GM12891 (cell line): ENCODE measurements around the gene CREB5.

ENCODE experiments used
- POLR2A ChIP-seq: IDR thresholded peaks from 2 replicates; pipeline ENCODE4 v1.6.1; 2011; ENCODE audit warnings: low read depth, low read length, control low read depth
- POLR2AphosphoS5 ChIP-seq: IDR thresholded peaks from 2 replicates; pipeline ENCODE4 v1.6.1; 2011; ENCODE audit warnings: low read depth, low read length, control low read depth
- SPI1 ChIP-seq: IDR thresholded peaks from 2 replicates; pipeline ENCODE4 v1.6.1; 2011; ENCODE audit warnings: low read depth, low read length, control low read depth
- TAF1 ChIP-seq: IDR thresholded peaks from 2 replicates; pipeline ENCODE4 v1.6.1; 2011; ENCODE audit warnings: low read depth, low read length, control low read depth

GRCh38 chr7:28530175-28530802 lies 118.0 kb downstream of the CREB5 start:
- no peak for TF ChIP-seq POLR2A
- TF ChIP-seq TAF1 = no peak
- TF ChIP-seq SPI1 = no peak
- TF ChIP-seq POLR2AphosphoS5 = no peak
